Loucy (cell line): ENCODE data around the gene ZNF579.

Experiments
- H2AFZ ChIP-seq: fragments of 200-600 bp; sonication (generic); 2 replicates; pipeline ENCODE4 v1.6.0; 2016; ENCODE audit warnings: antibody characterized with exemption, mild to moderate bottlenecking, low read length, moderate library complexity
- H3F3A ChIP-seq: fragments of 200-600 bp; 2 replicates; pipeline ENCODE4 v1.6.0; 2016; ENCODE audit warnings: antibody characterized with exemption, low read depth, mild to moderate bottlenecking
- H3K27me3 ChIP-seq: fragments of 200-600 bp; sonication (generic); 2 replicates; pipeline ENCODE4 v1.6.1; 2014; ENCODE audit warnings: low read length, mild to moderate bottlenecking; ENCODE audit not compliant: insufficient read depth, poor library complexity, severe bottlenecking
- H3K36me3 ChIP-seq: fragments of 200-600 bp; sonication (generic); 2 replicates; pipeline ENCODE4 v1.6.1; 2016; ENCODE audit warnings: low read length; ENCODE audit not compliant: insufficient read depth
- H3K4me1 ChIP-seq: fragments of 200-600 bp; sonication (generic); 2 replicates; pipeline ENCODE4 v1.5.1; 2014; ENCODE audit warnings: low read length, mild to moderate bottlenecking; ENCODE audit not compliant: insufficient read depth, poor library complexity, severe bottlenecking
- H3K4me2 ChIP-seq: fragments of 200-600 bp; sonication (generic); 2 replicates; pipeline ENCODE4 v1.6.0; 2014; ENCODE audit warnings: antibody characterized with exemption, low read length, low read depth, mild to moderate bottlenecking; ENCODE audit not compliant: poor library complexity, severe bottlenecking
- H3K4me3 ChIP-seq: fragments of 200-600 bp; sonication (generic); 2 replicates; pipeline ENCODE4 v1.5.1; 2014; ENCODE audit warnings: low read length, mild to moderate bottlenecking, mixed read lengths; ENCODE audit not compliant: poor library complexity, severe bottlenecking
- H3K79me2 ChIP-seq: fragments of 200-600 bp; sonication (generic); 2 replicates; pipeline ENCODE4 v1.6.1; 2014; ENCODE audit warnings: low read length; ENCODE audit not compliant: insufficient read depth
- H3K9ac ChIP-seq: fragments of 200-600 bp; sonication (generic); 2 replicates; pipeline ENCODE4 v1.6.0; 2014; ENCODE audit warnings: mild to moderate bottlenecking, low read depth, low read length, moderate library complexity; ENCODE audit not compliant: poor library complexity, severe bottlenecking
- H3K9me2 ChIP-seq: fragments of 200-600 bp; sonication (generic); replicated peaks from 2 replicates; pipeline ENCODE4 v1.6.1; 2016; ENCODE audit warnings: low read depth, low read length, mixed read lengths
- H3K9me3 ChIP-seq: fragments of 200-600 bp; sonication (generic); 2 replicates; pipeline ENCODE4 v1.6.1; 2014; ENCODE audit warnings: mild to moderate bottlenecking, antibody characterized with exemption, low read length, low read depth; ENCODE audit not compliant: insufficient read depth
- H4K20me1 ChIP-seq: fragments of 200-600 bp; sonication (generic); 2 replicates; pipeline ENCODE4 v1.6.0; 2014; ENCODE audit warnings: antibody characterized with exemption, low read length, mild to moderate bottlenecking; ENCODE audit not compliant: insufficient read depth, poor library complexity, severe bottlenecking
- EZH2phosphoT487 ChIP-seq: fragments of 200-600 bp; IDR thresholded peaks from 2 replicates; pipeline ENCODE4 v1.6.1; 2018; ENCODE audit warnings: antibody characterized with exemption, mild to moderate bottlenecking, moderate library complexity, borderline replicate concordance
- TF ChIP-seq, protein P1 (sequence below): fragments of 200-600 bp; sonication (generic); conservative IDR thresholded peaks from 2 replicates; pipeline ENCODE4 v1.5.1; 2014; ENCODE audit warnings: mild to moderate bottlenecking, antibody characterized with exemption, low read length

ZNF579 gene

DNA sequence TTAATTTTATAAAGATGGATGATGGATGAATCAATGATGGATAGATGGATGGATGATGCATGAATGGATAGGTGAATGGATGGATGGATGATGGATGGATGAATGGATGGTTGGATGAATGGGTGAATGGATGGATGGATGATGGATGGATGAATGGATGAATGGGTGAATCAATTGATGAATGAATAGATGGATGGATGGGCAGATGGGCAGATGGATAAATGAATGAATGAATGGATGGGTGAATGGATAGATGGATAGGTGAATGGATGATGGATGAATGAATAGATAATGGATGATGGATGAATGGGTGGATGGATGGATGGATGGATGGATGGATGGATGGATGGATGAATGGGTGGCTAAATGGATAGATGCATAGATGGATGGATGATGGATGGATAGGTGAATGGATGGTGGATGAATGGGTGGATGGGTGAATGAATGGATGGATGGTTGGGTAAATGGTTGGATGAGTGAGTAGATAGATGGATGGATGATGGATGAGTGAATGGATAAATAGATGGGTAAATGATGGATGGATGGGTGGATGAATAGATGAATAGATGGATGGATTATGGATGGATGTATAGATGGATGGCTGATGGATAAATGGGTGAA, 12.8 kb downstream of the ZNF579 start:
- Histone ChIP-seq H3F3A (no peaks in the 10 kb centered on the region), H4K20me1 (no peaks in the 10 kb centered on the region), H3K4me1 (no peaks in the 10 kb centered on the region), H2AFZ (no peak overlapping the region), H3K36me3 (no peaks in the 10 kb centered on the region), H3K79me2 (no peaks in the 10 kb centered on the region), H3K4me2 (no peak overlapping the region), H3K9ac (no peak overlapping the region), H3K9me3 (no peaks in the 10 kb centered on the region), H3K9me2 (no peaks in the 10 kb centered on the region), H3K27me3 (no peaks in the 10 kb centered on the region), H3K4me3 (no peak overlapping the region)
- no peak for TF ChIP-seq EZH2phosphoT487

- no peak overlapping the region for H2AFZ ChIP-seq
- no peak for TF ChIP-seq EZH2phosphoT487
- TF ChIP-seq, protein P1, sequence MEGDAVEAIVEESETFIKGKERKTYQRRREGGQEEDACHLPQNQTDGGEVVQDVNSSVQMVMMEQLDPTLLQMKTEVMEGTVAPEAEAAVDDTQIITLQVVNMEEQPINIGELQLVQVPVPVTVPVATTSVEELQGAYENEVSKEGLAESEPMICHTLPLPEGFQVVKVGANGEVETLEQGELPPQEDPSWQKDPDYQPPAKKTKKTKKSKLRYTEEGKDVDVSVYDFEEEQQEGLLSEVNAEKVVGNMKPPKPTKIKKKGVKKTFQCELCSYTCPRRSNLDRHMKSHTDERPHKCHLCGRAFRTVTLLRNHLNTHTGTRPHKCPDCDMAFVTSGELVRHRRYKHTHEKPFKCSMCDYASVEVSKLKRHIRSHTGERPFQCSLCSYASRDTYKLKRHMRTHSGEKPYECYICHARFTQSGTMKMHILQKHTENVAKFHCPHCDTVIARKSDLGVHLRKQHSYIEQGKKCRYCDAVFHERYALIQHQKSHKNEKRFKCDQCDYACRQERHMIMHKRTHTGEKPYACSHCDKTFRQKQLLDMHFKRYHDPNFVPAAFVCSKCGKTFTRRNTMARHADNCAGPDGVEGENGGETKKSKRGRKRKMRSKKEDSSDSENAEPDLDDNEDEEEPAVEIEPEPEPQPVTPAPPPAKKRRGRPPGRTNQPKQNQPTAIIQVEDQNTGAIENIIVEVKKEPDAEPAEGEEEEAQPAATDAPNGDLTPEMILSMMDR = no peak
- no peak overlapping the region for H3K4me2 ChIP-seq
- H4K20me1 ChIP-seq = no peaks in the 10 kb centered on the region
- no peaks in the 10 kb centered on the region for H3K27me3 ChIP-seq
- H3K4me3 ChIP-seq = no peak overlapping the region
- no peaks in the 10 kb centered on the region for H3K4me1 ChIP-seq
- H3K9ac ChIP-seq = no peak overlapping the region
- H3K79me2 ChIP-seq = no peaks in the 10 kb centered on the region
- H3K9me3 ChIP-seq = no peaks in the 10 kb centered on the region
- H3F3A ChIP-seq = no peaks in the 10 kb centered on the region
- H3K9me2 ChIP-seq = no peaks in the 10 kb centered on the region
- no peaks in the 10 kb centered on the region for H3K36me3 ChIP-seq
Measured at GRCh38 chr19:55566823-55567222, 13.8 kb downstream of the ZNF579 start.

GRCh38 chr19:55563261-55563690, 17.4 kb downstream of the ZNF579 start:
- Histone ChIP-seq H3K4me1 (no peaks in the 10 kb centered on the region), H2AFZ (no peak overlapping the region), H3K9me2 (no peaks in the 10 kb centered on the region), H4K20me1 (no peaks in the 10 kb centered on the region), H3F3A (no peaks in the 10 kb centered on the region), H3K4me3 (no peak overlapping the region), H3K36me3 (no peaks in the 10 kb centered on the region), H3K4me2 (no peak overlapping the region), H3K27me3 (no peaks in the 10 kb centered on the region), H3K9me3 (no peaks in the 10 kb centered on the region), H3K79me2 (no peaks in the 10 kb centered on the region), H3K9ac (no peak overlapping the region)
- no peak for TF ChIP-seq EZH2phosphoT487
- TF ChIP-seq, protein P1 = no peak

- Histone ChIP-seq H2AFZ (no peak overlapping the region), H3F3A (no peaks in the 10 kb centered on the region), H3K4me3 (no peak overlapping the region), H3K9me3 (no peaks in the 10 kb centered on the region), H3K9ac (no peak overlapping the region), H3K4me1 (no peaks in the 10 kb centered on the region), H4K20me1 (no peaks in the 10 kb centered on the region), H3K4me2 (no peak overlapping the region), H3K79me2 (no peaks in the 10 kb centered on the region), H3K9me2 (no peaks in the 10 kb centered on the region), H3K27me3 (no peaks in the 10 kb centered on the region), H3K36me3 (no peaks in the 10 kb centered on the region)
- no peak for TF ChIP-seq EZH2phosphoT487
- TF ChIP-seq, protein P1 = no peak
Measured at GRCh38 chr19:55559684-55560083, 21.0 kb downstream of the ZNF579 start.
